Activated naive CD8-positive, alpha-beta T cell (primary cell): ENCODE measurements around the gene RMC1.
"Not testable (repeated sequence)": the region's sequence is repeated elsewhere in the genome, so short reads cannot be mapped to it uniquely, and the experiment has no call there.

ENCODE experiments used
- H3K27ac Mint-ChIP-seq: one replicate; pipeline ENCODE4 v1.8.0; 2021; ENCODE audit warnings: mixed read lengths
- H3K27me3 Mint-ChIP-seq: one replicate; pipeline ENCODE4 v1.8.0; 2021; ENCODE audit warnings: mixed read lengths
- H3K36me3 Mint-ChIP-seq: one replicate; pipeline ENCODE4 v1.8.0; 2021; ENCODE audit warnings: mixed read lengths
- H3K4me1 Mint-ChIP-seq: one replicate; pipeline ENCODE4 v1.8.0; 2021; ENCODE audit warnings: low read depth, mixed read lengths
- H3K4me3 Mint-ChIP-seq: one replicate; pipeline ENCODE4 v1.8.0; 2021; ENCODE audit warnings: mild to moderate bottlenecking, mixed read lengths
- H3K9me3 Mint-ChIP-seq: one replicate; pipeline ENCODE4 v1.8.0; 2021; ENCODE audit warnings: low read depth, mixed read lengths

Gene RMC1

GRCh38 chr18:23551978-23552377, 48.7 kb downstream of the RMC1 start:
- H3K9me3 Mint-ChIP-seq: no peaks in the 10 kb centered on the region
- H3K27me3 Mint-ChIP-seq: no peaks in the 10 kb centered on the region
- H3K27ac Mint-ChIP-seq: no peak overlapping the region
- H3K36me3 Mint-ChIP-seq: peaks cover 19% of the 10 kb centered on the region
- H3K4me1 Mint-ChIP-seq: no peaks in the 10 kb centered on the region
- H3K4me3 Mint-ChIP-seq: no peak overlapping the region

DNA sequence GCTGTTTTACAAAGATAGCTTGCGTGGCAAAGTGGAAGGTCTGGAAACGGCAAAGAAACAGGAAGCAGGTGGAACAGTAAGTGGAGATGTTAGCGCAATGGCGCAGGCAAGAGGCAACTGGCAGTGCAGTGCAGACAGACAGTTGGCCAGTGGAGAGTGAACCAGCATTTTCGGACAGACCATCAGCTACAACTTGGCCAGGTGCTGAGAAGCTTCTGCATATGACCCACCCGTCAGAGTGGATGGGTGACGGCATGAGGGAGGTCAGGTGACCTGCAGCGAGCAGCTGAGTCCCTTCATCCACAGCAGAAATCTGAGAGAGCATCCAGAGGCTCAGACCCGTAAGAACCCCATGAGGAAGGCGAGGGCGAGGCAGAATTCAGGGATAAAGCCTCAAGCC, 49.2 kb downstream of the RMC1 start:
- no peaks in the 10 kb centered on the region for H3K4me1 Mint-ChIP-seq
- no peaks in the 10 kb centered on the region for H3K27me3 Mint-ChIP-seq
- no peaks in the 10 kb centered on the region for H3K9me3 Mint-ChIP-seq
- no peak overlapping the region for H3K27ac Mint-ChIP-seq
- peaks cover 19% of the 10 kb centered on the region for H3K36me3 Mint-ChIP-seq
- no peak overlapping the region for H3K4me3 Mint-ChIP-seq

DNA sequence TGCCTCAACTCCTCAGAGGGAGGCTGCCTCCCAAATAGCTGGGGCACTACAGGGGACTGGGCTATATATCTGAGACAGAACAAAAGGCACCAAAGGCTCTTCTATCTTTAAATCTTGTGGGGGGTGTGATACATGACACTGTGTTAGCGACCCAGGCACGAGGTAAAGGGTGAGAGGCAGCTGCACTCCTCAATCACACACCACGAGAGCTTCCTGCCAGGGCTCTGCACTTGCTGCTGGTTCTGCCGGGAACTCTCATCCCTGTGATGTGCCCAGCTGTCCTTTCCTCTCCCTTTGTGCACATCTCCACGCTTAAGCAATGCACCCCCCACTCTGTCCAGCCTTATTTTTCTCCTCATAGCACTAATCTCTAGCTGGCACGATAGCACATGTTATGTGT, 50.6 kb downstream of the RMC1 start:
- H3K4me1 Mint-ChIP-seq: no peaks in the 10 kb centered on the region
- H3K4me3 Mint-ChIP-seq: no peak overlapping the region
- no peaks in the 10 kb centered on the region for H3K9me3 Mint-ChIP-seq
- peaks cover 22% of the 10 kb centered on the region for H3K36me3 Mint-ChIP-seq
- no peaks in the 10 kb centered on the region for H3K27me3 Mint-ChIP-seq
- no peak overlapping the region for H3K27ac Mint-ChIP-seq

DNA sequence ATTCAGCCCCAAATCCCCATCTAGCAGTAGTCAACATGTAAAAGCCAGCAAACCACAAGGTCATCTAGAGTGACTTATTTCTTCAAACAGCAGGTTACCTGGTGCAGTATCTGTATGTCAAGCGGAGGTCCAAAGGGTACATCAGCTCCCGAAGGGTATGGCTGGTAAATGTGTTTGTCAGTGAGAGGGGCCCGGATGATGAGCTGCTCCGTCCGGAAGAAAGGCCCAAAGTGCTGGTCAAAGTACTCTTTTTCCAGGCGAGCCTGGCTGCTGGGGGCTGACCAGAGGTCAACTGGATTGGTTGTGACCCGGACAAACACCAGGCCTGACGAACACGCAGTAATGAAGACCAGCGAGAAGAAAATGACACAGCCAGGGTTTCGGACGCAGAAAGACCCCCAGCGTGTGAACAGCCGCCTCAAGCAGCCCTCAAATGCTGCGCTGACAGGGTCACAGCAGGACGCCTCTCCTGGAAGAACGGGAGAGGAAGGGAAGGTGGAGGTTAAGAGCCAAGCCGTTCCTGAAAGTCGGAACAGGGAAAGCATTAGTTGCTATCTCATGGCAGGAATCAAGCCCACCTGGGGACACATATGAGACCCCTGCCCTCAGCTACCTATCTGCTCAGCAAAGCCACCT, 53.0 kb downstream of the RMC1 start:
- peaks cover 30% of the 10 kb centered on the region for H3K36me3 Mint-ChIP-seq
- no peaks in the 10 kb centered on the region for H3K4me1 Mint-ChIP-seq
- H3K4me3 Mint-ChIP-seq: no peak overlapping the region
- no peak overlapping the region for H3K27ac Mint-ChIP-seq
- H3K27me3 Mint-ChIP-seq: no peaks in the 10 kb centered on the region
- H3K9me3 Mint-ChIP-seq: no peaks in the 10 kb centered on the region

GRCh38 chr18:23557511-23557910, 54.2 kb downstream of the RMC1 start:
- not testable (repeated sequence) for H3K27ac Mint-ChIP-seq, H3K4me3 Mint-ChIP-seq, H3K9me3 Mint-ChIP-seq, H3K4me1 Mint-ChIP-seq, H3K27me3 Mint-ChIP-seq
- H3K36me3 Mint-ChIP-seq: peaks cover 29% of the 10 kb centered on the region

DNA sequence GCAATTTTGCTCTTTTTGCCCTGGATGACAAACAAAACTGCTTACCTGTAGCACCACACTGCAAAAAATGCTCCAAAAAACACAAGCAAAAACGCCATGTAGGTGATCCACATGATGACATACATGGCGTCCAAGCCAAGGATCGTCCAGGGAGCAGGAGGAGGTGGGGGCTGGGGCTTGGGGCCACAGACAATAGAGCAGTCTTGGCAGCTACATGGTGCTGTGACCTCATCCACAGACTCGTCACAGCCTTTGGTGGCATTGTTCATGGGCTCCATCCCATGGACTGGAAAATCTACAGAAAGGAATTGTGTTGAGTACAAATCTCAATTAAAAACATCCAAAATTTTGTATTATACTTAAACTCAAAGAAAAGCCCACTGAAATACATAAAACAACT, 56.9 kb downstream of the RMC1 start:
- no peak overlapping the region for H3K4me3 Mint-ChIP-seq

GRCh38 chr18:23563377-23564043, 60.2 kb downstream of the RMC1 start:
- Mint-ChIP-seq H3K27me3 (no peaks in the 10 kb centered on the region), H3K27ac (no peak overlapping the region), H3K36me3 (peaks cover 34% of the 10 kb centered on the region), H3K4me3 (no peak overlapping the region), H3K9me3 (no peaks in the 10 kb centered on the region), H3K4me1 (peaks cover 7% of the 10 kb centered on the region)

More for the DNA sequence above, 56.9 kb downstream of the RMC1 start:
- Mint-ChIP-seq H3K27ac (no peak overlapping the region), H3K36me3 (peaks cover 28% of the 10 kb centered on the region), H3K27me3 (no peaks in the 10 kb centered on the region), H3K4me1 (peaks cover 7% of the 10 kb centered on the region), H3K9me3 (no peaks in the 10 kb centered on the region)

GRCh38 chr18:23565916-23566547, 62.7 kb downstream of the RMC1 start:
- Mint-ChIP-seq H3K9me3 (no peaks in the 10 kb centered on the region), H3K4me1 (peaks cover 7% of the 10 kb centered on the region), H3K4me3 (no peak overlapping the region), H3K27ac (no peak overlapping the region), H3K27me3 (no peaks in the 10 kb centered on the region), H3K36me3 (peaks cover 28% of the 10 kb centered on the region)

DNA sequence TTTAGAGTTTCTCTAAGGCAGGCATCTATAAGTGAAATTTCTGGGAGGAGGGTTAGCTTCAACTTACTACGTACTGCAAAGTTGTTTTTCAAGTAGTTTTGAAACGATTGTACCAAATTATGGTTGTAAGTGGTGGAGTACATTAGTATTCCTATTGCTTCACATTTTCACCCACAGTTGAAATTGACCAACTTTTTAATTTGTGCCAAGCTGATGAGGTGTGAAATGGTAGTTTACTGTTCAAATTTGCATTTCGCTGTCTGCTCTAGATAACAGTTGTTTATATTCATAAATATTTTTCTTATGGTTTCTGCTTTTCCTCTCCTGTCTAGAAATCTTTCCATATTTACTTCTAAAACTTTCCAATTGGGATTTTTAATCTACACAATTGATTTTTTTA, 64.4 kb downstream of the RMC1 start:
- Mint-ChIP-seq H3K9me3 (no peaks in the 10 kb centered on the region), H3K27me3 (no peaks in the 10 kb centered on the region), H3K36me3 (peaks cover 20% of the 10 kb centered on the region), H3K27ac (no peak overlapping the region), H3K4me3 (no peak overlapping the region), H3K4me1 (peaks cover 10% of the 10 kb centered on the region)

- Mint-ChIP-seq H3K4me1 (peaks cover 13% of the 10 kb centered on the region), H3K36me3 (peaks cover 18% of the 10 kb centered on the region), H3K4me3 (no peak overlapping the region), H3K27me3 (no peaks in the 10 kb centered on the region), H3K27ac (no peak overlapping the region), H3K9me3 (no peaks in the 10 kb centered on the region)
Measured at GRCh38 chr18:23568281-23569138, 65.2 kb downstream of the RMC1 start.

DNA sequence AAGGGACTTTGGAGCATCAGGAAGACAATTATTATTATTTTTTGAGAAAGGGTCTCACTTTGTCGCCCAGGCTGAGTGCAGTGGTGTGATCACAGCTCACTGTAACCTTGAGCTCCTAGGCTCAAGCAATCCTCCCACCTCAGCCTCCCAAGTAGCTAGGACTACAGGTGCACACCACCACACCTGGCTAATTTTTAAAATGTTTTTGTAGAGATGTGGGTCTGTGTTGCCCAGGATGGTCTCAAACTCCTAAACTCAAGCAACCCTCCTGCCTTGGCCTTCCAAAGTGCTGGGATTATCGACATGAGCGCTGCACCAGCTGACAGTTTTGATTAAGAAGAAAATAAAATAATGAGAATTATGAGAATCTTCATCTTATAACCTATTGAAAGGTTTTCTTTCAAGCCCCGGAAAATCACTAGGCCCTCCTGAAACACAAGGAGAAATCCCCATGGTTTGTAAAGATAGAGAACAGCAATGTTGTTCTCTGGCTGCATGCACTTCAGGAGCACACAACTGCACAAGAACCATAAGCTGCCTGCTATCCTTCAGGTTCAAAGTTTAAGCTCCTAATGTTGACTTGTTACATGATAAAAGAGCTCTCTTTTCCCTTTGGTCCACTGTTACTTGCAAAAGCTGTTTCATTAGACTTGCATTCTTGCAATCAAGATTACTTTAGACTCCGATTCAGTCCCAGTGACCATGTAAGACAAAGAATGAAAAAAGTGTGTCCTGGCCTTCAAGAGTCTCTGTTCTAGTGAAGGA, 66.2 kb downstream of the RMC1 start:
- Mint-ChIP-seq H3K4me3 (no peak overlapping the region), H3K36me3 (peaks cover 15% of the 10 kb centered on the region), H3K27me3 (no peaks in the 10 kb centered on the region), H3K9me3 (no peaks in the 10 kb centered on the region), H3K27ac (no peak overlapping the region), H3K4me1 (peaks cover 19% of the 10 kb centered on the region)

DNA sequence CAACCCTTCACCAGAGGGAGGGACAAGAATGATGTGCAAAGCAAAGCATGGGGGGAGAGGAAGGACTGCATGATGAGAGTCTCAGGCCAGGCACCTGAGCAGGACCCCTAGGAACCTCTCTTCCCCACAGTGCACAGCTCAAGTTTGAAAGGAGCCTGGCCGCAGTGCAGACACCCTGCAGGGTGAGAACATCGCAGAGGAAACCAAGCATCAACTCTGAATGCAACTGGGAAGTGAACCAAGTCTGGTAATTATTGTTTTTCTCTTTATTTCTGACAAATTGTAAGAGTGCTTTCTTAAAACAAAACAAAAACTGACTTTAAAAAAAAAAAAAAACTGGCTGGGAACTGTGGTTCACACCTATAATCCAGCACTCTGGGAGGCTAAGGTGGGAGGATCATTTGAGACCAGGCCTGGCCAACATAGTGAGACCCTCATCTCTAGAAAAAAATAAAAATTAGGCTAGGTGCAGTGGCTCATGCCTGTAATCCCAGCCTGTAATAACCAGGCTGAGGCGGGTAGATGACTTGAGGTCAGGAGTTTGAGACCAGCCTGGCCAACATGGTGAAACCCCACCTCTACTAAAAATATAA, 67.7 kb downstream of the RMC1 start:
- H3K27ac Mint-ChIP-seq: no peak overlapping the region
- H3K36me3 Mint-ChIP-seq: peaks cover 11% of the 10 kb centered on the region
- no peak overlapping the region for H3K4me3 Mint-ChIP-seq
- no peaks in the 10 kb centered on the region for H3K9me3 Mint-ChIP-seq
- H3K4me1 Mint-ChIP-seq: peaks cover 26% of the 10 kb centered on the region
- H3K27me3 Mint-ChIP-seq: no peaks in the 10 kb centered on the region

DNA sequence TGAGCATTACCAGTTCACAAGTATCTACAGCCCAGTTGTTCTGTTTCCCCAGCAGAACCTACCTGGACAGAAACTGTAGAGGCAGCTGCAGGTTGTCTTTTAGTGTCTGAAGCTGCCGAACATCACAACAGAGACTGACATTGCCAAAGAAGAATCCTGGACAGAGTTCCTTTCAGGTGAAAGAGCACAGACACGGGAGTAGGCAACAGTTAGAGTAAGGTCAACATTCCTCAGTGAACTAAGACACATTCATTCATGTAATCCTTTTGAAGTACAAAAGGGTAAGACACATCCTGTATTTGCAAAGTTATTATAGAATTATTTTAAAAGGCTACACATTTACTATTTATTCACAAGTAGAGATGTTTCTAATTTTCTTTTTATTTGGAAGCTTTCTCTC, 68.7 kb downstream of the RMC1 start:
- no peaks in the 10 kb centered on the region for H3K27me3 Mint-ChIP-seq
- H3K4me3 Mint-ChIP-seq: no peak overlapping the region
- H3K9me3 Mint-ChIP-seq: no peaks in the 10 kb centered on the region
- H3K4me1 Mint-ChIP-seq: peaks cover 30% of the 10 kb centered on the region
- H3K36me3 Mint-ChIP-seq: peaks cover 7% of the 10 kb centered on the region
- no peak overlapping the region for H3K27ac Mint-ChIP-seq

DNA sequence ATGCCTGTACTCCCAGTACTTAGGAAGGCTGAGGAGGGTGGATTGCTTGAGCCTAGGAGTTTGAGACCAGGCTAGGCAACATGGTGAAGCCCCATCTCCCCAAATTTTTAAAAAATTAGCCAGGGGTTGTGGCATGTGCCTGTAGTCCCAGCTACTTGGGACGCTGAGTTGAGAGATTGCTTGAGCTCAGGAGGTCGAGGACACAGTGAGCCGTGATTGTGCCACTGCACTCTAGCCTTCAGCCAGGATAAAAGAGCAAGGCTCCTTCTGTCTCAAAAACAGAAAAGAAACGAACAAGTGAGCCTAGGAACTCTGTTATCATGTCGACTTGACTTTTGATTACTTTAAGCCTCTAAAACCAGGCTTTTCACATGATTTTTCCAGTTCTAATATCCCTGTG, 69.3 kb downstream of the RMC1 start:
- no peak overlapping the region for H3K4me3 Mint-ChIP-seq
- H3K4me1 Mint-ChIP-seq: peaks cover 30% of the 10 kb centered on the region
- H3K9me3 Mint-ChIP-seq: no peaks in the 10 kb centered on the region
- peaks cover 2% of the 10 kb centered on the region for H3K36me3 Mint-ChIP-seq
- no peaks in the 10 kb centered on the region for H3K27me3 Mint-ChIP-seq
- no peak overlapping the region for H3K27ac Mint-ChIP-seq
